Left ventricle myocardium inferior (tissue), 1 donor: ENCODE data around the gene PTPRN2. TPM values are rescaled to one million over a fixed set of nuclear protein-coding genes. Genes with fewer than 3 reads are reported as not detected.

Experiments
- DNase-seq: peaks from one replicate; pipeline ENCODE4 v3.0.0-alpha.2; 2020
- H3K27ac ChIP-seq: fragments of 200-600 bp; replicated peaks from 2 replicates; pipeline ENCODE4 v1.8.0; 2021
- H3K27me3 ChIP-seq: fragments of 200-600 bp; 2 replicates; pipeline ENCODE4 v1.8.0; 2021; ENCODE audit warnings: low read depth
- H3K36me3 ChIP-seq: fragments of 200-600 bp; 2 replicates; pipeline ENCODE4 v1.8.0; 2021
- H3K4me1 ChIP-seq: fragments of 200-600 bp; 2 replicates; pipeline ENCODE4 v1.8.0; 2021
- H3K4me3 ChIP-seq: fragments of 200-600 bp; 2 replicates; pipeline ENCODE4 v1.8.0; 2021; ENCODE audit warnings: mild to moderate bottlenecking, moderate library complexity
- H3K9me3 ChIP-seq: fragments of 200-600 bp; replicated peaks from 2 replicates; pipeline ENCODE4 v1.8.0; 2021
- intact Hi-C: fragments of 100-400 bp; cut with micrococcal nuclease; formaldehyde crosslinking; loops from one replicate; pipeline ENCODE4 v1.11.0; 2022
- total RNA-seq: library from RNA; stranded (reverse); fragmentation: NEBNext Ultra II Directional; extraction: Animal tissue kit (Norgen Biotek cat#: 25700); gene quantifications from one replicate; pipeline ENCODE4 v1.2.1, GENCODE V29; 2021
- TF ChIP-seq, protein P1 (sequence below): fragments of 200-600 bp; IDR thresholded peaks from 2 replicates; pipeline ENCODE4 v1.8.0; 2021; ENCODE audit warnings: antibody characterized with exemption, mild to moderate bottlenecking, borderline replicate concordance
- donor health status: DM: no; HTN: yes; CAD: no; lungs with severe emphysema.

Gene PTPRN2
- total RNA-seq, 1 donor from 2014 or later: 1.3 TPM

DNA sequence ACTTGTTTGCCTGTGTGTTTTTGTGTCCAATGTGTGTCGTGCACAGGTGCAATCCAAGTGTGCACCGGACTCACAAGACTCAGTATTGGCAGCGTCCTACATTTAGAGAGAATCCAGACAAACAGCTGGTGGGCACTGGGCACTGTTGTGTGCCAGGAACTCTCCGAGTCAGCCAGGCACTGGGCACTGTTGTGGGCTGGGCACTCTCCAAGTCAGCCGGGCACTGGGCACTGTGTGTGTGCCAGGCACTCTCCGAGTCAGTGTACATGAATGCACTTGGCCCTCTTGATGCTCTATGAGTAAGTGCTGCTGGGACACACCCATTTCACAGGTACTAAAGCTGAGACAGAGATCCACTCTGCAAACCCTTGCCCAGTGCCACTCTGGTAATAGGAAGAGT is 303.5 kb downstream of the PTPRN2 start:
- TF ChIP-seq, protein P1, sequence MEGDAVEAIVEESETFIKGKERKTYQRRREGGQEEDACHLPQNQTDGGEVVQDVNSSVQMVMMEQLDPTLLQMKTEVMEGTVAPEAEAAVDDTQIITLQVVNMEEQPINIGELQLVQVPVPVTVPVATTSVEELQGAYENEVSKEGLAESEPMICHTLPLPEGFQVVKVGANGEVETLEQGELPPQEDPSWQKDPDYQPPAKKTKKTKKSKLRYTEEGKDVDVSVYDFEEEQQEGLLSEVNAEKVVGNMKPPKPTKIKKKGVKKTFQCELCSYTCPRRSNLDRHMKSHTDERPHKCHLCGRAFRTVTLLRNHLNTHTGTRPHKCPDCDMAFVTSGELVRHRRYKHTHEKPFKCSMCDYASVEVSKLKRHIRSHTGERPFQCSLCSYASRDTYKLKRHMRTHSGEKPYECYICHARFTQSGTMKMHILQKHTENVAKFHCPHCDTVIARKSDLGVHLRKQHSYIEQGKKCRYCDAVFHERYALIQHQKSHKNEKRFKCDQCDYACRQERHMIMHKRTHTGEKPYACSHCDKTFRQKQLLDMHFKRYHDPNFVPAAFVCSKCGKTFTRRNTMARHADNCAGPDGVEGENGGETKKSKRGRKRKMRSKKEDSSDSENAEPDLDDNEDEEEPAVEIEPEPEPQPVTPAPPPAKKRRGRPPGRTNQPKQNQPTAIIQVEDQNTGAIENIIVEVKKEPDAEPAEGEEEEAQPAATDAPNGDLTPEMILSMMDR: no peak
- intact Hi-C loops: no loop called here
- no peak overlapping the region for H3K27ac ChIP-seq

DNA sequence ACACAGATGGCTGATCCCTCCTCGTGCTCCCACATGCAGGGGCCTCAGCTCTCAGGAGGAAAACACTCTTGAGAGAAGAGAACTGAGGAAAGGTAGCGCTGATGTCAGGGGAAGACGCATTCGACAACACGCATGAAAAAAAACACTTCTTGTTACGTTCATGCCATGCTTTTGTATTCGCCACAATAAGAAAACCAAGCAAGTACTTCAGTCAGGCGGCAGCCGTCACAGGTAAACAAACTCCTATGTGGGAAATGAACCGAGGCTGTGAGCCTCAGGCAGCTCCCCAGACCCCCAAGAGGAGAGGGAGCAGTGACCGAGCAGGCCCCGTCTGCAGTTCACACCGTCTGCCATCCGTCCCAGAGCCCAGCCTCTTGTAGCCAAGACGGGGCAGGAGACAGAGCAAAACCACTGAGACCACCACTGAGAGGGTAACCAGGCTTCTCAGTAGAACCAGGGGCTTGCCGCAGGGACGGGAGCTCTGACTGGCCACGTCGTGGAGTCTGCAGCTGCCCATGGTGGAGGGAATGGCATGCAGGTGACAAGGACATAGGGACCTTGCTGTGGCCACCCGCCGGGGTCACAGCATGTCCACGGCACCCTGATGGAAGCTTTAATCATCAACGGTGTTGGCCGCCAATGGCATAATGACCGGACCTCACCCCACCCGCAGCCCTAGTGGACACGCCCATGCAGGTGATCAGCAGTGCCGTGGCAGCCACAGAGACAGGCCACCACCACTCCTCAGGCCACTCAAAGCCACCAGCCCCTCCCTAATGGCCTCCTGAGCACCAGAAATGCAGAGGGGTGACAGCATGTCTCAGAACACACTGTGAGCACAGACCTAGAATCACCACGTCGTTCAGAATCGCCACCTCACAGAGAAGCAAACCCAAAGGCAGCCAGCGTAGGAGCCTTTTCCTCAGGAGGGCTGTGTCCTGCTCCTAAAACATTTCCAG is 304.3 kb downstream of the PTPRN2 start:
- Histone ChIP-seq H3K4me3 (no peak overlapping the region), H3K9me3 (peaks cover 32% of the 10 kb centered on the region), H3K27ac (no peak overlapping the region), H3K4me1 (no peaks in the 10 kb centered on the region), H3K27me3 (peaks cover 14% of the 10 kb centered on the region), H3K36me3 (no peaks in the 10 kb centered on the region)
- DNase-seq: no peak
- intact Hi-C loops: no loop called here
- TF ChIP-seq, protein P1: no peak

More for the DNA sequence above, 303.5 kb downstream of the PTPRN2 start:
- Histone ChIP-seq H3K36me3 (peaks cover 5% of the 10 kb centered on the region), H3K27me3 (peaks cover 14% of the 10 kb centered on the region), H3K4me1 (no peaks in the 10 kb centered on the region), H3K4me3 (no peak overlapping the region), H3K9me3 (peaks cover 41% of the 10 kb centered on the region)
- DNase-seq: no peak

DNA sequence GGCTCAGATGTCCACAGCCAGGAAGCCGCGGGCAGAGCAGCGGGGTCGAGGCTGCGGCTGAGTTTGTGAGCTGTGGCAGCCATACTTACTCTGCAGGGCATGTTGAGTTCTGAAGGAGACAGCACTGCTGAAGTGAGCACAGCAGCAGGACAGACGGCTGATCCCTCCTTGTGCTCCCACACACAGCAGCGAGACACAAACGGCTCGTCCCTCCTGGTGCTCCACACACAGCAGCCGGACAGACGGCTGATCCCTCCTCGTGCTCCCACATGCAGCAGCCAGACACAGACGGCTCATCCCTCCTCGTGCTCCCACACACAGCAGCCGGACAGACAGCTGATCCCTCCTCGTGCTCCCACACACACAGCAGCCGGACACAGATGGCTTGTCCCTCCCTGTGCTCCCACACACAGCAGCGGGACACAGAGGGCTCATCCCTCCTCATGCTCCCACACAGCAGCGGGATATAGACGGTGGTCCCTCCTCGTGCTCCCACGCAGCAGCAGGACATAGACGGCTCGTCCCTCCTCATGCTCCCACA is 305.1 kb downstream of the PTPRN2 start:
- Histone ChIP-seq H3K36me3 (no peaks in the 10 kb centered on the region), H3K4me1 (no peaks in the 10 kb centered on the region), H3K4me3 (no peak overlapping the region), H3K9me3 (peaks cover 25% of the 10 kb centered on the region), H3K27me3 (peaks cover 17% of the 10 kb centered on the region), H3K27ac (no peak overlapping the region)
- DNase-seq: no peak
- intact Hi-C loops: no loop called here
- TF ChIP-seq, protein P1: no peak

DNA sequence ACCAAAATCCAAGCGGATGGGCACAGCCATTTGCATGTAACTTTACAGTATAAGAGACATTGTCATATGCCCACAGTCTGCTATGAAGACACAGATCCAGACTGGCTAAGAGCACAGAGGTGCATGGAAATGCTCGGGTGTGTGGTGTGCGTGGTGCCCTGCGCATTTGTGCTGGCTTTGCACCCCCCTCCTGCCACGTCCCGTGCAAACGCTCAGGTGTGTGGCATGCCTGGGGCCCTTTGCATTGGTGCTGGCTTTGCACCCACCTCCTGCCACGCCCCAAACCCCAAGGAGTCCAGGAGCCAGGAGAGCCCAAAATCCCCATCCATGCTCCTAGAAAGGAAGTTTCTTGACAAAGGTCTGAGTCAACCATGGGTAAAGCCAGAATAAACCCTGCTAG is 306.2 kb downstream of the PTPRN2 start:
- no peak for DNase-seq
- Histone ChIP-seq H3K4me3 (no peak overlapping the region), H3K4me1 (no peaks in the 10 kb centered on the region), H3K36me3 (no peaks in the 10 kb centered on the region), H3K9me3 (peaks cover 14% of the 10 kb centered on the region), H3K27ac (no peak overlapping the region), H3K27me3 (peaks cover 20% of the 10 kb centered on the region)
- TF ChIP-seq, protein P1: no peak
- intact Hi-C loops: no loop called here

DNA sequence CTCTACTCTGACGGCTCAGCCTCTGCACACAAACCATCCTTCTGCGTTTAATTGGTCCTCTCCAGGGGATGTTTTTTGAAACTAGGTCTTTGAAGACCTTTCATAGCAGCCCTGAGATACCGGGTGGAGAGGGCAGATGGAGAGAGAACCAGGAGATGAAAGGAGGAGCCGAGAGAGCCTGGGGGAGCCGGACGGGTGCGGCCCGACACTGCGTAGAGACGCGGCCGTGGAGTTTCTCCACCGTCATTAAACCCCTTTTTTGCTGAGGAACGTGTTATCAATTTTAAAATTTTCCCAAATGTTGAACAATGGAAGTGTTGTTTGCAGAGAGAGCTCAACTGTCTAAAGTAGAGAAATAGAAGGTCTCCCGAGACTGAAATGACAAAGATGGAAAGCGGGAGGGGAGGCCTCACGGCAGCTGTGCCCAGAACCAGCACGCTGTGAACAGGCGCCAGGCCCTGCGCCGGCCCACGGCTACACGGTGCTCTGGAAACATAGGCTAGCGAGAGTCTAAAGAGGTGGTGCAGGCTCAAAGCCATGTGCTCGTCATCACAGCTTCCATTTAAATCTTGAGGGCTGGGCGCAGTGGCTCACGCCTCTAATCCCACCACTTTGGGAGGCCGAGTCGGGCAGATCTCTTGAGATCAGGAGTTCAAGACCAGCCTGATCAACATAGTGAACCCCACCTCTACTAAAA is 307.0 kb downstream of the PTPRN2 start:
- intact Hi-C loops: no loop called here

More for the DNA sequence above, 307.0 kb downstream of the PTPRN2 start:
- H3K36me3 ChIP-seq: no peaks in the 10 kb centered on the region
- peaks cover 5% of the 10 kb centered on the region for H3K9me3 ChIP-seq
- H3K27ac ChIP-seq: no peak overlapping the region
- peaks cover 23% of the 10 kb centered on the region for H3K27me3 ChIP-seq
- no peak for DNase-seq
- H3K4me3 ChIP-seq: no peak overlapping the region
- no peaks in the 10 kb centered on the region for H3K4me1 ChIP-seq
- TF ChIP-seq, protein P1: no peak
